ENCODE results near the gene CALN1. TPM values are rescaled to one million over a fixed set of nuclear protein-coding genes. Genes with fewer than 3 reads are reported as not detected.

The CALN1 gene
- total and polyA plus RNA-seq, 9 of the 15 experiments (the other 6 are each of a cell fraction or from before 2014, with no cell fraction given): 1.4 to 7.5 (median 3.3) TPM

DNA sequence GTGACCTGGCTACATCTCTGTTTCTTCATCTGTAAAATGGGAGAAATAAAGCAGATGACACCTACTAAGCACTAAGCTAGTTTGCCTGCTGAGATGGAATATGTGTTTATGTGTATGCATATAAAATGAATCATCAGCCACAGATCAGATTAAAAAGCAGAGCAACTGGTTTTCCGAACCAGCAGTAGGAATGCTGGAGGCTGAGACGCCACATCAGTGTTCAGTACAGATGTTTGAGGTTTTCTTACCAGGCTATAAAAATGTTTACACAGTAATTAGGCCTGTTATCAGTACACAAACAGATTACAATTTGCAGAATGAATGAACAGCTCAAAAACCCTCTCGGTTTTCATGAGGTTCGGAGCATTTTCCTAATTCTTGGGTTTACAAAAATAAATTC is 85.8 kb downstream of the CALN1 start (continued):
- TF ChIP-seq EP400 (IDR thresholded peaks at IDR 0.05): no peak
- no peak for TF ChIP-seq NR4A1 (CRISPR knock-in tag; IDR thresholded peaks at IDR 0.05)
- TF ChIP-seq NR4A1 (tag; IDR thresholded peaks at IDR 0.05): no peak
- TF ChIP-seq PRPF4 (IDR thresholded peaks at IDR 0.05; ENCODE audit: insufficient read depth, low read depth, low read length, poor library complexity, severe bottlenecking): no peak
- TF ChIP-seq, protein P1, sequence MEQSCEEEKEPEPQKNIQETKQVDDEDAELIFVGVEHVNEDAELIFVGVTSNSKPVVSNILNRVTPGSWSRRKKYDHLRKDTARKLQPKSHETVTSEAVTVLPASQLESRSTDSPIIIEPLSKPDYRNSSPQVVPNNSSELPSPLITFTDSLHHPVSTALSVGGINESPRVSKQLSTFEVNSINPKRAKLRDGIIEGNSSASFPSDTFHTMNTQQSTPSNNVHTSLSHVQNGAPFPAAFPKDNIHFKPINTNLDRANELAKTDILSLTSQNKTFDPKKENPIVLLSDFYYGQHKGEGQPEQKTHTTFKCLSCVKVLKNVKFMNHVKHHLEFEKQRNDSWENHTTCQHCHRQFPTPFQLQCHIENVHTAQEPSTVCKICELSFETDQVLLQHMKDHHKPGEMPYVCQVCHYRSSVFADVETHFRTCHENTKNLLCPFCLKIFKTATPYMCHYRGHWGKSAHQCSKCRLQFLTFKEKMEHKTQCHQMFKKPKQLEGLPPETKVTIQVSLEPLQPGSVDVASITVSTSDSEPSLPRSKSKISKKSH (CRISPR knock-in tag; IDR thresholded peaks at IDR 0.05): no peak
- TF ChIP-seq RFX1 (IDR thresholded peaks at IDR 0.05): no peak
- TF ChIP-seq MAFF (IDR thresholded peaks at IDR 0.05; ENCODE audit: low read length): no peak
- no peak for TF ChIP-seq NCOA6 (IDR thresholded peaks at IDR 0.05)
- TF ChIP-seq, protein P2, sequence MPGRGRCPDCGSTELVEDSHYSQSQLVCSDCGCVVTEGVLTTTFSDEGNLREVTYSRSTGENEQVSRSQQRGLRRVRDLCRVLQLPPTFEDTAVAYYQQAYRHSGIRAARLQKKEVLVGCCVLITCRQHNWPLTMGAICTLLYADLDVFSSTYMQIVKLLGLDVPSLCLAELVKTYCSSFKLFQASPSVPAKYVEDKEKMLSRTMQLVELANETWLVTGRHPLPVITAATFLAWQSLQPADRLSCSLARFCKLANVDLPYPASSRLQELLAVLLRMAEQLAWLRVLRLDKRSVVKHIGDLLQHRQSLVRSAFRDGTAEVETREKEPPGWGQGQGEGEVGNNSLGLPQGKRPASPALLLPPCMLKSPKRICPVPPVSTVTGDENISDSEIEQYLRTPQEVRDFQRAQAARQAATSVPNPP (IDR thresholded peaks at IDR 0.05; ENCODE audit: borderline replicate concordance, insufficient read depth, insufficient read length): no peak
- TF ChIP-seq FOSL1 (tag; conservative IDR thresholded peaks at IDR 0.05): peak; percentile 61
- no peak for TF ChIP-seq ZNF232 (CRISPR knock-in tag; IDR thresholded peaks at IDR 0.05)
- TF ChIP-seq MAFK (IDR thresholded peaks at IDR 0.05; ENCODE audit: low read length): no peak
- peak; percentile 37; the same call in 1 of the 2 replicates for TF ChIP-seq ARID1B (IDR thresholded peaks at IDR 0.05)
- peak; percentile 40; the same call in 1 of the 2 replicates for TF ChIP-seq TAL1 (IDR thresholded peaks at IDR 0.05)
- no peak for TF ChIP-seq RAD21 (CRISPR knock-in tag; conservative IDR thresholded peaks at IDR 0.05 in 1 of 2, IDR thresholded peaks at IDR 0.05 in 1 of 2)
- TF ChIP-seq ZNF134 (CRISPR knock-in tag; conservative IDR thresholded peaks at IDR 0.05): no peak
- TF ChIP-seq TAF1 (IDR thresholded peaks at IDR 0.05; ENCODE audit: control insufficient read depth, extremely low read depth, insufficient read depth, low read length, severe bottlenecking): no peak
- TF ChIP-seq FOXA3 (CRISPR knock-in tag; conservative IDR thresholded peaks at IDR 0.05 in 1 of 2, IDR thresholded peaks at IDR 0.05 in 1 of 2): peak in 1 of 2 experiments; percentile 73; a peak in 2 of 4 replicates
- TF ChIP-seq ZNF785 (CRISPR knock-in tag; IDR thresholded peaks at IDR 0.05): no peak
- TF ChIP-seq ZKSCAN1 (IDR thresholded peaks at IDR 0.05; ENCODE audit: low read depth, low read length): peak; percentile 77; the same call in 1 of the 2 replicates
- no peak for TF ChIP-seq NR1H2 (CRISPR knock-in tag; IDR thresholded peaks at IDR 0.05)
- TF ChIP-seq, protein P3, sequence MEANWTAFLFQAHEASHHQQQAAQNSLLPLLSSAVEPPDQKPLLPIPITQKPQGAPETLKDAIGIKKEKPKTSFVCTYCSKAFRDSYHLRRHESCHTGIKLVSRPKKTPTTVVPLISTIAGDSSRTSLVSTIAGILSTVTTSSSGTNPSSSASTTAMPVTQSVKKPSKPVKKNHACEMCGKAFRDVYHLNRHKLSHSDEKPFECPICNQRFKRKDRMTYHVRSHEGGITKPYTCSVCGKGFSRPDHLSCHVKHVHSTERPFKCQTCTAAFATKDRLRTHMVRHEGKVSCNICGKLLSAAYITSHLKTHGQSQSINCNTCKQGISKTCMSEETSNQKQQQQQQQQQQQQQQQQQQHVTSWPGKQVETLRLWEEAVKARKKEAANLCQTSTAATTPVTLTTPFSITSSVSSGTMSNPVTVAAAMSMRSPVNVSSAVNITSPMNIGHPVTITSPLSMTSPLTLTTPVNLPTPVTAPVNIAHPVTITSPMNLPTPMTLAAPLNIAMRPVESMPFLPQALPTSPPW (CRISPR knock-in tag; IDR thresholded peaks at IDR 0.05): no peak
- TF ChIP-seq PCBP2 (IDR thresholded peaks at IDR 0.05; ENCODE audit: low read depth, low read length, poor library complexity, severe bottlenecking): no peak
- no peak for TF ChIP-seq ZFP1 (CRISPR knock-in tag; IDR thresholded peaks at IDR 0.05)
